HEK293 (cell line): Measurements from ENCODE around the gene SLC17A9.

ENCODE experiments used
- YY1 ChIP-seq: fragments of 450-650 bp; formaldehyde crosslinking; IDR thresholded peaks from 2 replicates; pipeline ENCODE4 v1.5.1; 2018; ENCODE audit warnings: missing biosample characterization, missing genetic modification characterization
- ZBTB10 ChIP-seq: fragments of 450-650 bp; formaldehyde crosslinking; IDR thresholded peaks from 2 replicates; pipeline ENCODE4 v1.5.1; 2016; ENCODE audit warnings: missing biosample characterization, missing genetic modification characterization
- ZBTB26 ChIP-seq: fragments of 450-650 bp; formaldehyde crosslinking; optimal IDR thresholded peaks from 2 replicates; pipeline ENCODE3; 2016; ENCODE audit warnings: missing biosample characterization, mild to moderate bottlenecking, missing genetic modification characterization
- ZNF221 ChIP-seq: fragments of 450-650 bp; formaldehyde crosslinking; IDR thresholded peaks from 2 replicates; pipeline ENCODE4 v1.5.1; 2017; ENCODE audit warnings: missing biosample characterization, missing genetic modification characterization, borderline replicate concordance
- ZNF394 ChIP-seq: fragments of 450-650 bp; formaldehyde crosslinking; IDR thresholded peaks from 2 replicates; pipeline ENCODE4 v1.5.1; 2016; ENCODE audit warnings: missing biosample characterization, missing genetic modification characterization, mild to moderate bottlenecking, moderate library complexity, borderline replicate concordance
- ZNF560 ChIP-seq: fragments of 450-650 bp; formaldehyde crosslinking; IDR thresholded peaks from 2 replicates; pipeline ENCODE4 v1.5.1; 2017; ENCODE audit warnings: missing biosample characterization, missing genetic modification characterization, borderline replicate concordance
- ZNF561 ChIP-seq: fragments of 450-650 bp; IDR thresholded peaks from 2 replicates; pipeline ENCODE4 v1.5.1; 2018; ENCODE audit warnings: missing biosample characterization, missing genetic modification characterization, borderline replicate concordance
- ZNF600 ChIP-seq: fragments of 450-650 bp; formaldehyde crosslinking; IDR thresholded peaks from 2 replicates; pipeline ENCODE4 v1.5.1; 2016; ENCODE audit warnings: missing biosample characterization, missing genetic modification characterization
- ZNF629 ChIP-seq: fragments of 450-650 bp; formaldehyde crosslinking; IDR thresholded peaks from 2 replicates; pipeline ENCODE4 v1.5.1; 2017; ENCODE audit warnings: missing biosample characterization, missing genetic modification characterization
- ZNF707 ChIP-seq: fragments of 450-650 bp; formaldehyde crosslinking; IDR thresholded peaks from 2 replicates; pipeline ENCODE4 v1.5.1; 2016; ENCODE audit warnings: missing biosample characterization, missing genetic modification characterization
- ZXDB ChIP-seq: fragments of 450-650 bp; formaldehyde crosslinking; IDR thresholded peaks from 2 replicates; pipeline ENCODE4 v1.5.1; 2016; ENCODE audit warnings: missing biosample characterization, missing genetic modification characterization
- TF ChIP-seq, protein P1 (sequence below): fragments of 450-650 bp; formaldehyde crosslinking; IDR thresholded peaks from 2 replicates; pipeline ENCODE4 v1.5.1; 2016; ENCODE audit warnings: missing biosample characterization, missing genetic modification characterization
- TF ChIP-seq, protein P2 (sequence below): fragments of 450-650 bp; formaldehyde crosslinking; IDR thresholded peaks from 2 replicates; pipeline ENCODE4 v1.5.1; 2016; ENCODE audit warnings: missing biosample characterization, missing genetic modification characterization
- TF ChIP-seq, protein P3 (sequence below): fragments of 450-650 bp; formaldehyde crosslinking; IDR thresholded peaks from 2 replicates; pipeline ENCODE4 v1.5.1; 2016; ENCODE audit warnings: missing biosample characterization, missing genetic modification characterization
- TF ChIP-seq, protein P4 (sequence below): fragments of 450-650 bp; formaldehyde crosslinking; conservative IDR thresholded peaks from 2 replicates; pipeline ENCODE4 v1.5.1; 2016; ENCODE audit warnings: low read depth, missing biosample characterization, missing genetic modification characterization

Gene SLC17A9

DNA sequence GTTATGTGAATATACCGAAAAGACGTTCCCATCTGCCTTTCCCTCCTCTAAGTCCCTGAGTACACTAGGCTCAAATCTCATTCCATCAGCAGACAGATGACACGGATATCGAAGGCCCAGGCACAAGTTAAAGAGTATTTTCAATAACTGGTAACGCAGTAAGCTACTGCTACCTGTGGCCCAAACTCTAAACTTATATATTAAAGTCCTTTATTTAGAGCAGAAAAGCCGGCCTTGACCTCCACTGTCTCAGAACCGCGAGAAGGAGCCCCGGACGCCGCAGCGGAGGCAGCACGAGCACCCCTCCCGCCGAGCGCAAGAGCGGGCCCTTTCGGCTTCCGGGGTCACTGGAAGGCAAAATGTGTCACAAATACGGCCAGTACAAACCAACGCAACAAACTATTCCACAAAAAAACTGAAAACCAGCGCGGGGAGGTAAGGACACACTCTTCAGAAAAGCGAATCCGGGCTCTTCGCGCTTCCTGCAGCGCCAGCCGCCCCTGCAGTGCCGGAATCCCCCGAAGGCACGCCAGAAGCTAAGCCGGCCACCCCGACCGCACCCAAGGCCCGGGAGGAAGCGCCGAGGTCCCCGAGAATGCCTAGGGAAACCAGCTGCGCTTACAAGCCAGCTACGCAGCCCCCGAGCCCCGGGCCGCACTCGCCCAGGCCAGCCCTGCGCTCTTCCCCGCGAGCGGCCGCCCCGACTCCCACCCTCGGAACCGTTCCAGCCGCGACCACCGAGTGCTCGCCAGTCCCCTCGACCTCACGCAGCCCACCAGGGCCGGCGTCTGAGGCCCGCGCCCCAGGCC lies 26.9 kb upstream of the SLC17A9 start (continued):
- TF ChIP-seq ZNF221 (tag by site-specific recombination) (no peak), ZNF629 (tag by site-specific recombination) (peak; percentile 10; the same call in 1 of the 2 replicates), ZBTB10 (0 out of 2 replicates have a peak, but pooled peaks have one; percentile 27), ZNF707 (no peak), ZXDB (tag by site-specific recombination) (peak; percentile 58), ZNF600 (tag by site-specific recombination) (peak; percentile 64; the same call in 1 of the 2 replicates), ZNF560 (tag by site-specific recombination) (no peak), ZNF394 (tag by site-specific recombination) (0 out of 2 replicates have a peak, but pooled peaks have one; percentile 12), ZNF561 (tag by site-specific recombination) (peak; percentile 100), ZBTB26 (tag by site-specific recombination) (peak; percentile 69), YY1 (no peak)
- TF ChIP-seq, protein P1, sequence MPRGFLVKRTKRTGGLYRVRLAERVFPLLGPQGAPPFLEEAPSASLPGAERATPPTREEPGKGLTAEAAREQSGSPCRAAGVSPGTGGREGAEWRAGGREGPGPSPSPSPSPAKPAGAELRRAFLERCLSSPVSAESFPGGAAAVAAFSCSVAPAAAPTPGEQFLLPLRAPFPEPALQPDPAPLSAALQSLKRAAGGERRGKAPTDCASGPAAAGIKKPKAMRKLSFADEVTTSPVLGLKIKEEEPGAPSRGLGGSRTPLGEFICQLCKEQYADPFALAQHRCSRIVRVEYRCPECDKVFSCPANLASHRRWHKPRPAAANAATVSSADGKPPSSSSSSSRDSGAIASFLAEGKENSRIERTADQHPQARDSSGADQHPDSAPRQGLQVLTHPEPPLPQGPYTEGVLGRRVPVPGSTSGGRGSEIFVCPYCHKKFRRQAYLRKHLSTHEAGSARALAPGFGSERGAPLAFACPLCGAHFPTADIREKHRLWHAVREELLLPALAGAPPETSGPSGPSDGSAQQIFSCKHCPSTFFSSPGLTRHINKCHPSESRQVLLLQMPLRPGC: 0 out of 2 replicates have a peak, but pooled peaks have one; percentile 29
- TF ChIP-seq, protein P2, sequence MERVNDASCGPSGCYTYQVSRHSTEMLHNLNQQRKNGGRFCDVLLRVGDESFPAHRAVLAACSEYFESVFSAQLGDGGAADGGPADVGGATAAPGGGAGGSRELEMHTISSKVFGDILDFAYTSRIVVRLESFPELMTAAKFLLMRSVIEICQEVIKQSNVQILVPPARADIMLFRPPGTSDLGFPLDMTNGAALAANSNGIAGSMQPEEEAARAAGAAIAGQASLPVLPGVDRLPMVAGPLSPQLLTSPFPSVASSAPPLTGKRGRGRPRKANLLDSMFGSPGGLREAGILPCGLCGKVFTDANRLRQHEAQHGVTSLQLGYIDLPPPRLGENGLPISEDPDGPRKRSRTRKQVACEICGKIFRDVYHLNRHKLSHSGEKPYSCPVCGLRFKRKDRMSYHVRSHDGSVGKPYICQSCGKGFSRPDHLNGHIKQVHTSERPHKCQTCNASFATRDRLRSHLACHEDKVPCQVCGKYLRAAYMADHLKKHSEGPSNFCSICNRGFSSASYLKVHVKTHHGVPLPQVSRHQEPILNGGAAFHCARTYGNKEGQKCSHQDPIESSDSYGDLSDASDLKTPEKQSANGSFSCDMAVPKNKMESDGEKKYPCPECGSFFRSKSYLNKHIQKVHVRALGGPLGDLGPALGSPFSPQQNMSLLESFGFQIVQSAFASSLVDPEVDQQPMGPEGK (tag by site-specific recombination): peak; percentile 55; the same call in 1 of the 2 replicates
- TF ChIP-seq, protein P3, sequence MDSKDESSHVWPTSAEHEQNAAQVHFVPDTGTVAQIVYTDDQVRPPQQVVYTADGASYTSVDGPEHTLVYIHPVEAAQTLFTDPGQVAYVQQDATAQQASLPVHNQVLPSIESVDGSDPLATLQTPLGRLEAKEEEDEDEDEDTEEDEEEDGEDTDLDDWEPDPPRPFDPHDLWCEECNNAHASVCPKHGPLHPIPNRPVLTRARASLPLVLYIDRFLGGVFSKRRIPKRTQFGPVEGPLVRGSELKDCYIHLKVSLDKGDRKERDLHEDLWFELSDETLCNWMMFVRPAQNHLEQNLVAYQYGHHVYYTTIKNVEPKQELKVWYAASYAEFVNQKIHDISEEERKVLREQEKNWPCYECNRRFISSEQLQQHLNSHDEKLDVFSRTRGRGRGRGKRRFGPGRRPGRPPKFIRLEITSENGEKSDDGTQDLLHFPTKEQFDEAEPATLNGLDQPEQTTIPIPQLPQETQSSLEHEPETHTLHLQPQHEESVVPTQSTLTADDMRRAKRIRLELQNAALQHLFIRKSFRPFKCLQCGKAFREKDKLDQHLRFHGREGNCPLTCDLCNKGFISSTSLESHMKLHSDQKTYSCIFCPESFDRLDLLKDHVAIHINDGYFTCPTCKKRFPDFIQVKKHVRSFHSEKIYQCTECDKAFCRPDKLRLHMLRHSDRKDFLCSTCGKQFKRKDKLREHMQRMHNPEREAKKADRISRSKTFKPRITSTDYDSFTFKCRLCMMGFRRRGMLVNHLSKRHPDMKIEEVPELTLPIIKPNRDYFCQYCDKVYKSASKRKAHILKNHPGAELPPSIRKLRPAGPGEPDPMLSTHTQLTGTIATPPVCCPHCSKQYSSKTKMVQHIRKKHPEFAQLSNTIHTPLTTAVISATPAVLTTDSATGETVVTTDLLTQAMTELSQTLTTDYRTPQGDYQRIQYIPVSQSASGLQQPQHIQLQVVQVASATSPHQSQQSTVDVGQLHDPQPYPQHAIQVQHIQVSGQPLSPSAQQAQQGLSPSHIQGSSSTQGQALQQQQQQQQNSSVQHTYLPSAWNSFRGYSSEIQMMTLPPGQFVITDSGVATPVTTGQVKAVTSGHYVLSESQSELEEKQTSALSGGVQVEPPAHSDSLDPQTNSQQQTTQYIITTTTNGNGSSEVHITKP (tag by site-specific recombination): peak; percentile 43; the same call in 1 of the 2 replicates
- TF ChIP-seq, protein P4, sequence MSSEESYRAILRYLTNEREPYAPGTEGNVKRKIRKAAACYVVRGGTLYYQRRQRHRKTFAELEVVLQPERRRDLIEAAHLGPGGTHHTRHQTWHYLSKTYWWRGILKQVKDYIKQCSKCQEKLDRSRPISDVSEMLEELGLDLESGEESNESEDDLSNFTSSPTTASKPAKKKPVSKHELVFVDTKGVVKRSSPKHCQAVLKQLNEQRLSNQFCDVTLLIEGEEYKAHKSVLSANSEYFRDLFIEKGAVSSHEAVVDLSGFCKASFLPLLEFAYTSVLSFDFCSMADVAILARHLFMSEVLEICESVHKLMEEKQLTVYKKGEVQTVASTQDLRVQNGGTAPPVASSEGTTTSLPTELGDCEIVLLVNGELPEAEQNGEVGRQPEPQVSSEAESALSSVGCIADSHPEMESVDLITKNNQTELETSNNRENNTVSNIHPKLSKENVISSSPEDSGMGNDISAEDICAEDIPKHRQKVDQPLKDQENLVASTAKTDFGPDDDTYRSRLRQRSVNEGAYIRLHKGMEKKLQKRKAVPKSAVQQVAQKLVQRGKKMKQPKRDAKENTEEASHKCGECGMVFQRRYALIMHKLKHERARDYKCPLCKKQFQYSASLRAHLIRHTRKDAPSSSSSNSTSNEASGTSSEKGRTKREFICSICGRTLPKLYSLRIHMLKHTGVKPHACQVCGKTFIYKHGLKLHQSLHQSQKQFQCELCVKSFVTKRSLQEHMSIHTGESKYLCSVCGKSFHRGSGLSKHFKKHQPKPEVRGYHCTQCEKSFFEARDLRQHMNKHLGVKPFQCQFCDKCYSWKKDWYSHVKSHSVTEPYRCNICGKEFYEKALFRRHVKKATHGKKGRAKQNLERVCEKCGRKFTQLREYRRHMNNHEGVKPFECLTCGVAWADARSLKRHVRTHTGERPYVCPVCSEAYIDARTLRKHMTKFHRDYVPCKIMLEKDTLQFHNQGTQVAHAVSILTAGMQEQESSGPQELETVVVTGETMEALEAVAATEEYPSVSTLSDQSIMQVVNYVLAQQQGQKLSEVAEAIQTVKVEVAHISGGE (tag by site-specific recombination): 0 out of 2 replicates have a peak, but pooled peaks have one; percentile 21
